ENCODE measurements around the gene DEFB128.

DNA sequence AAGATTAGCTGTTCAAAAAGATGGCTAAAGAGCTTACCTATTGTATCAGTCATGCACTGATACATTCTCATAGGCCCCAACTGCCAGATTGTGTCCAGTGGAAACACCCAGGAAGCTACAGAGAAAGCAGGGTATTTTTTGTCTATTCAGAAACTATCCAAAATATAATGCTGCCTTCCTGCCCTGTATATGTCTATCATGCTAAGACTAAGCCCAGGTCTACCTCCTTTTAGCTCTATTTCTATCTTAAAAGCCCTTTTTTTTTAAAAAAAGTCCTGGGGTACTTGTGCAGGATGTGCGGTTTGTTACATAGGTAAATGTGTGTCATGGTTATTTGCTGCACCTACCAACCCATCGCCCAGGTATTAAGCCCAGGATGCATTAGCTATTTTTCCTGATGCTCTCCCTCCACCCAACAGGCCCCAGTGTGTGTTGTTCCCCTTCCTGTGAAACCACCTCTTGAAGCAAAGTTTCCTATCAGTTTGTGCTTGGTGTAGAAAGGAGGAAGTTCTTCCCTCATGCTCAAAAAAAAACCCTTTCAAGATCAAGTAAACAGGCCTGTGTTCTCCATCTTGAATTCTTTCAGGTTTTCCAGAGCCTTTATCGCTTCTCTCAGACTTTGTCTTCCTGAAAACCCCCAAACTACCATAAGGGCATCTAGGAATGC, 38.1 kb upstream of the DEFB128 start:
- TF ChIP-seq ZFP3 (CRISPR knock-in tag; IDR thresholded peaks at IDR 0.05) = no peak
- no peak for TF ChIP-seq CSDC2 (CRISPR knock-in tag; IDR thresholded peaks at IDR 0.05)
- TF ChIP-seq, protein P1, sequence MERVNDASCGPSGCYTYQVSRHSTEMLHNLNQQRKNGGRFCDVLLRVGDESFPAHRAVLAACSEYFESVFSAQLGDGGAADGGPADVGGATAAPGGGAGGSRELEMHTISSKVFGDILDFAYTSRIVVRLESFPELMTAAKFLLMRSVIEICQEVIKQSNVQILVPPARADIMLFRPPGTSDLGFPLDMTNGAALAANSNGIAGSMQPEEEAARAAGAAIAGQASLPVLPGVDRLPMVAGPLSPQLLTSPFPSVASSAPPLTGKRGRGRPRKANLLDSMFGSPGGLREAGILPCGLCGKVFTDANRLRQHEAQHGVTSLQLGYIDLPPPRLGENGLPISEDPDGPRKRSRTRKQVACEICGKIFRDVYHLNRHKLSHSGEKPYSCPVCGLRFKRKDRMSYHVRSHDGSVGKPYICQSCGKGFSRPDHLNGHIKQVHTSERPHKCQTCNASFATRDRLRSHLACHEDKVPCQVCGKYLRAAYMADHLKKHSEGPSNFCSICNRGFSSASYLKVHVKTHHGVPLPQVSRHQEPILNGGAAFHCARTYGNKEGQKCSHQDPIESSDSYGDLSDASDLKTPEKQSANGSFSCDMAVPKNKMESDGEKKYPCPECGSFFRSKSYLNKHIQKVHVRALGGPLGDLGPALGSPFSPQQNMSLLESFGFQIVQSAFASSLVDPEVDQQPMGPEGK (CRISPR knock-in tag; IDR thresholded peaks at IDR 0.05; ENCODE audit: borderline replicate concordance) = no peak
- TF ChIP-seq CSRNP3 (CRISPR knock-in tag; IDR thresholded peaks at IDR 0.05) = no peak
- no peak for TF ChIP-seq PPARA (CRISPR knock-in tag; IDR thresholded peaks at IDR 0.05; ENCODE audit: borderline replicate concordance)
- no peak for TF ChIP-seq ZNF70 (CRISPR knock-in tag; IDR thresholded peaks at IDR 0.05)
- TF ChIP-seq RARB (CRISPR knock-in tag; IDR thresholded peaks at IDR 0.05) = no peak
- no peak for TF ChIP-seq ZC3H10 (CRISPR knock-in tag; IDR thresholded peaks at IDR 0.05)
